IPS-15b (cell line): ENCODE measurements around the gene COIL.
"Not testable (repeated sequence)": the region's sequence is repeated elsewhere in the genome, so short reads cannot be mapped to it uniquely, and the experiment has no call there.

Experiments
- H3K27me3 ChIP-seq: one replicate; pipeline ENCODE4 v1.6.1; 2013; ENCODE audit warnings: low read length; ENCODE audit not compliant: control insufficient read depth, insufficient read depth
- H3K36me3 ChIP-seq: one replicate; pipeline ENCODE4 v1.6.1; 2013; ENCODE audit warnings: low read length; ENCODE audit not compliant: control insufficient read depth, insufficient read depth
- H3K4me1 ChIP-seq: one replicate; pipeline ENCODE4 v1.6.1; 2013; ENCODE audit warnings: mild to moderate bottlenecking, low read length; ENCODE audit not compliant: control insufficient read depth, insufficient read depth
- H3K4me3 ChIP-seq: one replicate; pipeline ENCODE4 v1.5.1; 2013; ENCODE audit warnings: low read depth, low read length
- H3K9ac ChIP-seq: one replicate; pipeline ENCODE4 v1.6.1; 2013; ENCODE audit warnings: low read depth, mild to moderate bottlenecking, low read length
- H3K9me3 ChIP-seq: one replicate; pipeline ENCODE4 v1.6.1; 2013; ENCODE audit warnings: mild to moderate bottlenecking, low read length; ENCODE audit not compliant: control insufficient read depth, insufficient read depth

Gene COIL

DNA sequence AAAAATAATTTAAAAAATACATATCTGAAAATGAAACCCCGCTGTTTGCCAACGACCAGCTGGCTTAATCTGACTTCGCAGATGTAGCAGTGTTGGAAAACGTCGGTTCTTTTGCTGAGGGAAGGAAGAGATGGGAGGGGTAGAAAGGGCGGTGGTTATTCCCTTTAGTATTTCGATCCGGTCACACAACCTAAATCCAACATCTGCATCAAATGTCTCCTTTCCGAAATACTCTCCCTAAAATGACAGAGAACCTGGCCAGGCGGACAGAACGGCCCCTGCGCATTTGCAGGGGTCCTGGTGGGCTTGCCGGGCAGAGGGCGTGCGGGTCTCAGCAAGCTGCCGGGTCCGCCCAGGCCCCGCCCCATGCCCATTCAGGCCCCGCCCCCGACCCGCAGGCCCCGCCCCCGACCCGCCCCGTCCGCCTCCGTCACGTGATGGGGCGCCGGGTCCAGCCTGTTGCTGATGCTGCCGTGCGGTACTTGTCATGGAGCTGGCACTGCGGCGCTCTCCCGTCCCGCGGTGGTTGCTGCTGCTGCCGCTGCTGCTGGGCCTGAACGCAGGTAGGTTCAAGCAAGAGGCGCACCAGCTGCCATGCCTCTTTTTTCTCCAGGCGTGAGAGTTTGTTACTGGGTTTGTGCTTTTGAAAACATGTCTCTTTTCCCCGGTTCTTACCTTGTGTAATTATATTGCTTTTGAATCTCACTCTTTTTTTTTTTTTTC is 17.0 kb upstream of the COIL start, which contains the start of gene SCPEP1:
Gene SCPEP1, plus strand, starts transcription at position 459 of the 723 bp plus-strand sequence. Its CDS starts 29 bp downstream, at position 488.
- peaks cover 4% of the 10 kb centered on the region for H3K36me3 ChIP-seq
- H3K9me3 ChIP-seq, result no peaks in the 10 kb centered on the region
- peak within 1 kb of the TSS; percentile 86 for H3K4me3 ChIP-seq
- peaks cover 11% of the 10 kb centered on the region for H3K4me1 ChIP-seq
- no peaks in the 10 kb centered on the region for H3K27me3 ChIP-seq
- H3K9ac ChIP-seq, result no peak within 1 kb of the TSS

DNA sequence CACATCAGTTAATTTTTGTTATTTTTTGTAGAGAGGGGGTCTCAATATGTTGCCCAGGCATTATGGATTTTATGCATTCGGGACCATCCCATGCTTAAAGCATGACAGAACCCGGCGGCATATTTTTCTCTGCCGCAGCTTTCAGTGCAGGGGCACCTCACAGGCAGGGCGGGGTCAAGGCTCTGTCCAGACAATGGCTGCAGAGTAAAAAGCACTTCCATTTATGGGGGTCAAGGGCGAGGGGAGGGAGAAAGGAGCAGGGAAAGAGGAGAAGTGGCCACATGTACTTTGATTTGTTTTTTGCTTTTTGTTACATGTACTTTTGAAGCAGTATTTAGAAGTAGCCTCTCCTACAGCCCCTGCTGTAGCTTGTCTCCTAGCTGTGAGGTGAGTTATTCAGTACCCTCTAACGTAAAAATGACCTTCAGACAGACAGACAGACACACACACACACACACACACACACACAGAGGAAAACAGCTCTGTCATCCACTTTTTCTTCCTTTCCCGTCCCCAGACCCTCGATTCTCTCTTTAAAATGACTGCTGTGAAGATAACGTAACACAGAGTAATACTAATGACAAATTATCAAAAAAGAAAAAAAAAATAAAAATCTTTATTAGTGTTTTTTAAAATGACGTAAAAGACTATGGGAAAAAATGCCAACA is 16.2 kb upstream of the COIL start:
- H3K36me3 ChIP-seq, result peaks cover under 1% of the 10 kb centered on the region
- H3K27me3 ChIP-seq, result no peaks in the 10 kb centered on the region
- no peak overlapping the region for H3K9ac ChIP-seq
- peak overlapping the region; percentile 86 for H3K4me3 ChIP-seq
- no peaks in the 10 kb centered on the region for H3K9me3 ChIP-seq
- peaks cover 9% of the 10 kb centered on the region for H3K4me1 ChIP-seq

DNA sequence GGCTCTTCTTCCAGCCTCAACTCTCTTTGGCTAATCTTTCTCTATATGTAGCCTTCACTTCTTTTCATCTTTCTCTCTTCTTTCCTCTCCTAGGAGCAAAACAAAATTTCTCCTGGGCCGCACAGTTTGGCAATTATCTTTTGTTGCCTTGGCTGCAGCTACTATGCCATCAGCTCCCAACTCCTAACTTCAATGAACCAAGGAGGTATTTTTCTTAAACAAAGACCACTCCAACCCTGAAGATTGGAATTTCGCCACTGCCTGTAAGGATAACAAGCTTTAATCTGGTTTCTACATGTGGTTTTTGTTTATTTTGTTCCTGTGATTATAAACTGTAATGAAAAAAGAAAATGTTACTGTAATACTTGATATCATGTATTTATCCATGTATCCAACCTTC is 14.8 kb upstream of the COIL start:
- Histone ChIP-seq H3K9me3 (peaks cover 2% of the 10 kb centered on the region), H3K9ac (no peak overlapping the region), H3K36me3 (no peaks in the 10 kb centered on the region), H3K27me3 (no peaks in the 10 kb centered on the region), H3K4me3 (no peak overlapping the region), H3K4me1 (peaks cover 9% of the 10 kb centered on the region)

DNA sequence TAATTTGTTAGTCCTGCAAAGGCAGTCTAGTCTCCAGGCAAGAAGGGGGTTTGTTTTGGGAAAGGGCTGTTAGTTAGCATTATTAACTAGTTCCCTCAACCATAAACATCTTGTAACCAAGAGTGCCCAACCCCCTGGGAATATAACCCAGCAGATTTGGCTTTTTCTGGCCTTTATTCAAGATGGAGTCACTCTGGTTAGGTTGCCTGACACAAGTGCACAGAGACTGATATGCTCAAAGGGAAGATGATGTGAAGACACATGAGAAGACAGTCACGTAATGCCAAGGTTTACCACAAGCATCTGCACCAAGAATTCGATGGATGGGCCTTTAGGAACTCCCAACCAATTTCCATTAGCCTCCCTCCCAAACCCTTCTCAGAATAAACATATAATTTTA is 13.2 kb upstream of the COIL start:
- peaks cover 7% of the 10 kb centered on the region for H3K4me1 ChIP-seq
- H3K27me3 ChIP-seq, result no peaks in the 10 kb centered on the region
- H3K9ac ChIP-seq, result no peak overlapping the region
- H3K9me3 ChIP-seq, result peaks cover 2% of the 10 kb centered on the region
- no peaks in the 10 kb centered on the region for H3K36me3 ChIP-seq
- H3K4me3 ChIP-seq, result no peak overlapping the region

DNA sequence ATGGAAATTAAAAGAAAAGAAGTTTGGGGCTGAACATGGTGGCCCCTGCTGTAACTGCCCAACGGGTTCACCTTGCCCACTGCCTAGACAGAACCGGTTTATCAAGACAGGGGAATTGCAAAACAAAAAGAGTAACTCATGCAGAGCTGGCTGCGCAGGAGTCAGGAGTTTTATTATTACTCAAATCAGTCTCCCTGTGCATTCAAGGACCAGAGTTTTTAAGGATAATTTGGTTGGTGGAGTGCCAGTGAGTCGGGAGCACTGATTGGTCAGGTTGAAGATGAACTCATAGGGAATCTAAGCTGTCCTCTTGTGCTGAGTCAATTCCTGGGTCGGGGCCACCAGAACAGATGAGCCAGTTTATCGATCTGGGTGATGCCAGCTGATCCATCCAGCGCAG is 12.7 kb upstream of the COIL start:
- H3K36me3 ChIP-seq, result no peaks in the 10 kb centered on the region
- H3K4me1 ChIP-seq, result peaks cover 3% of the 10 kb centered on the region
- no peak overlapping the region for H3K4me3 ChIP-seq
- H3K9me3 ChIP-seq, result peaks cover 2% of the 10 kb centered on the region
- no peak overlapping the region for H3K9ac ChIP-seq
- no peaks in the 10 kb centered on the region for H3K27me3 ChIP-seq

DNA sequence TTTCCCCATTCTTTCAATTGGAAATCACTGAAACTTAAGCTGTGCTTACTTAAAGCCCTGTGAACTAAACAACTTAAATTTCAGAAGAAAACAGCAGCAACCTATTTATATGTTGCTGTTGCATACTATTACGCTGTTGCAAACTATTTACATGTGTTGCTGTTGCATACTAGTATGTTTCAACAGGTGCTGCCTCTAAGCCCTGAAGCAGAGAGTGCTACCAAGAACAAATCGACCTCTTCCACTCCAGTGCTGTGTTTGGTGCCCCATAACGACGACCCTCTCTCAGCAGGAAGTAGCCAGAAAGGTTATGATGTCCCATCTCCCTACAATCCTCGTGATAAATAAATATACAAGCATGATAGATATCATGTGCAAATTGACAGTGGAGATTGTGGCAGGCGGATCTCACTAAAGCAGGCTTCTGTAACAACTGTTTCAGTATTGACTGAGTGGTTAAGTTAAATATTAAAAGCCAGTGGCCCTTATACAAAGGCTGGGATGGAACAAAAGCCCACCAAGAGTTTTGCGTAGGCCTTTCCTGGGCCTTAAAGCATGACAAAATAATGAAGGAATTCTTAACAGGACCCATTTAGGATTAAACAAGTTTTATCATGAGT is 11.4 kb upstream of the COIL start:
- no peaks in the 10 kb centered on the region for H3K4me1 ChIP-seq

DNA sequence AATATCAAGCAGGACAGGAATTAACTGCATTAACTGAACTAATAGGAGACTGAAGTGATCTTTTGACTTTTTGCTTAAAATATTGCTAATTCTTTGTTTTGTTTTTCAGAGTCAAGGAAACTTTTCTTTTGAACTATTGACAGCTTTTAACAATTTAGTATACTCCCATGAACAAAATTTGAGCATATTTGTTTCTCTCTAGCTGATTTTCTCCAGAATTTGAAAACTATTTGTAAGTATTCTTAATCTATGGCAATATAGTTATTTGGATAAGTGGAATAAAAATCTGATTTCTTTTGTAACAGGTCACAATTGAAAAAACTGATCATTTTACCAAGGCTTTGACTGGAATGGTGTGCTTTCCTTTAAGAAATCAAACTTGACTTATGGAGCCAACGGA is 10.1 kb upstream of the COIL start:
- no peaks in the 10 kb centered on the region for H3K4me1 ChIP-seq
- peaks cover 2% of the 10 kb centered on the region for H3K9me3 ChIP-seq
- no peaks in the 10 kb centered on the region for H3K36me3 ChIP-seq
- H3K4me3 ChIP-seq, result no peak overlapping the region
- no peaks in the 10 kb centered on the region for H3K27me3 ChIP-seq
- H3K9ac ChIP-seq, result no peak overlapping the region

More for the DNA sequence above, 11.4 kb upstream of the COIL start:
- no peak overlapping the region for H3K4me3 ChIP-seq
- no peaks in the 10 kb centered on the region for H3K27me3 ChIP-seq
- H3K9ac ChIP-seq, result no peak overlapping the region
- H3K9me3 ChIP-seq, result peaks cover 2% of the 10 kb centered on the region
- H3K36me3 ChIP-seq, result no peaks in the 10 kb centered on the region

DNA sequence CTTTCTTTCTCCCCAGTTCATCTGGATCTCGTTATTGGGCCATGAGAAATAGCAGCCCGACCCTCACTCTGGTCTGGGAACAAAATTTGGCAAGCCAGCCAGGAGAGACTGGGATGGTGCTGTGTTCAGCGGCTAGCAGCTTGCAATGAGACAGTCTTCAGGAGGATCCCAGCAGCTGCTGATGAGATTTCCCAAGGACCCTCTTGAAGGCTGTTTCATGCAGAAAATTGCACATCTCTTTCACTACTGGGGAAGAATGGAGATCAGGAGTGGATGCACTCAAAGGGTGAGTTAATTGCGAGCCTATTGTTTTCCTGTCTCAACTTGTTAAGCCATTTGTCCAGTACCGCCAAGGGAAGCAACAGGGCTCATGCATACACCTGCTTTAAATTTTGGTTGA is 5.5 kb upstream of the COIL start:
- peaks cover 2% of the 10 kb centered on the region for H3K9me3 ChIP-seq
- no peak overlapping the region for H3K9ac ChIP-seq
- H3K27me3 ChIP-seq, result no peaks in the 10 kb centered on the region
- no peaks in the 10 kb centered on the region for H3K4me1 ChIP-seq
- H3K4me3 ChIP-seq, result no peak overlapping the region
- H3K36me3 ChIP-seq, result no peaks in the 10 kb centered on the region

DNA sequence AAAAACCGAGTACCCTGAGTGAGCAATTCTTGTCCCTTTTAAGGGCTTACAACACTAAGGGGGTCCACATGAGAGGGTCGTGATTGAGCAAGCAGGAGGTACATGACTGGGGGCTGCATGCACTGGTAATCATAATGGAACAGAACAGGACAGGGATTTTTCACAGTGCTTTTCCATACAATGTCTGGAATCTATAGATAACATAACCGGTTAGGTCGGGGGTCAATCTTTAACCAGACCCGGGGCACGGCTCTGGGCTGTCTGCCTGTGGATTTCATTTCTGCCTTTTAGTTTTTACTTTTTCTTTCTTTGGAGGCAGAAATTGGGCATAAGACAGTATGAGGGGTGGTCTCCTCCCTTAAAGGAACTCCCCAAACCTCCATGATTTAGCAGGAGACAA is 4.8 kb upstream of the COIL start:
- H3K9ac ChIP-seq, H3K36me3 ChIP-seq, H3K27me3 ChIP-seq, H3K4me3 ChIP-seq, H3K4me1 ChIP-seq, H3K9me3 ChIP-seq: not testable (repeated sequence)

DNA sequence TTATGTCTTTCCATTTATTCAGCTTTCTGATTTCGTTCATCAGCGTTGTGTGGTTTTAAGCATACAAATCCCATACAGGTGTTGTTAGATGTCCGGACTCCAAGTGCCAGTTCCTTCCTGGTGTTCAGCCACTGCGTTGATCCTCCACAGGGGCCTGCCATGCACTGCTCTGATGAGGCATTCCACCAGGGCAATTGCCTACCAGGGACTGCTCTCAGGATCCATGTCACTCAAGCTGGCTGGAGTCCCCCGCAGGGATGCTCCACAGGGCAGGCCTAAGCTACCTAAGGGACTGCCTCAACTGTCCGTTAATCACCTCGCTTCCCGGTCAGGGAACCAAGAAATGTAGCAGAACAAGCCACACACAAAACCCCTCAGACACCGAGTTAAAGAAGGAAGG is 4.4 kb upstream of the COIL start:
- H3K9me3 ChIP-seq, H3K27me3 ChIP-seq, H3K4me3 ChIP-seq, H3K4me1 ChIP-seq, H3K9ac ChIP-seq, H3K36me3 ChIP-seq: not testable (repeated sequence)

DNA sequence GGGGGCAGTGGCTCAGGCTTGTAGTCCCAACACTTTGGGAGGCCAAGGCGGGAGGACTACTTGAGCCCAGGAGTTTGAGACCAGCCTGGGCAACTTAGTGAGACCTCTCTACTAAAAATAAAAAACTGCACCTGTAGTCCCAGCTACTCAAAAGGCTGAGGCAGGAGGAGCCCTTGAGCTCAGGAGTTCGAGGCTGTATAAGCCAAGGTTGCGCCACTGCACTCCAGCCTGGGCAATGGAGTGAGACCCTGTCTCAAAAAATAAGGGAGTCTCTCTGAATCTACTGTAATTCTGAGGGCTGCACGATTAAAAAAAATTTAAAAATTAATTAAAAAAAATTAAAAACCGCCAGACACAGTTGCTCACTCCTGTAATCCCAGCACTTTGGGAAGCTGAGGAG is 3.9 kb downstream of the COIL start:
- H3K4me3 ChIP-seq, result no peak overlapping the region
- H3K36me3 ChIP-seq, result no peaks in the 10 kb centered on the region

DNA sequence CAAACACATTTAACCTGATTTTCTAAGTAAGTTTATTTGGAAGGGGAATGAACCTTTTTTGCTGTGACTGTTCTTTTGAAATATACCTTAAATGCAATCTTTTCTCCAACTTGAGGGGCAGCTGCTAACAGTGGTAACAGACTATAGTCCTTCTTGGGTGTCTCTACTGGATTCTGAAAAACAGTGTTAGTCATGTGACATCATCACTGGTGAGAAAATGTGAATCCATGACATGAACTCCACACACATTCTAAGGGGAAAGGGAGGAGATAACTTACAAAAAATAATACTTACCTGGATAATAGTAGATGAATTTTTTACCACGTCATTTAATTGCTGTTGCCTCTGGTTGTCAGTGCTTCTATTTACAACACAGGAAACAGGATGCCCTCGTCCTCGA is 11.3 kb downstream of the COIL start:
- H3K4me3 ChIP-seq, result no peak overlapping the region
- H3K9me3 ChIP-seq, result no peaks in the 10 kb centered on the region
- H3K27me3 ChIP-seq, result no peaks in the 10 kb centered on the region
- peaks cover 3% of the 10 kb centered on the region for H3K36me3 ChIP-seq
- H3K4me1 ChIP-seq, result no peaks in the 10 kb centered on the region
- H3K9ac ChIP-seq, result no peak overlapping the region

More for the DNA sequence above, 3.9 kb downstream of the COIL start:
- H3K9ac ChIP-seq, result no peak overlapping the region
- no peaks in the 10 kb centered on the region for H3K4me1 ChIP-seq
- H3K9me3 ChIP-seq, result no peaks in the 10 kb centered on the region
- H3K27me3 ChIP-seq, result no peaks in the 10 kb centered on the region
